ENCODE measurements around the gene MYO5C. TPM values are rescaled to one million over a fixed set of nuclear protein-coding genes. Genes with fewer than 3 reads are reported as not detected.

The MYO5C gene
- total RNA-seq, 4 donors from 2014 or later = 17.8 to 25.5 (median 23.6) TPM

GRCh38 chr15:52153900-52154895 is 141.4 kb downstream of the MYO5C start:
- intact Hi-C loops (cut with DNase I) = no loop called here
- Histone ChIP-seq H3K4me1 (no peaks in the 10 kb centered on the region), H3K9me3 (no peaks in the 10 kb centered on the region), H3K4me3 (no peak overlapping the region), H3K27me3 (no peaks in the 10 kb centered on the region), H3K27ac (no peak overlapping the region), H3K36me3 (peaks cover 0 to 45% (median 4%) of the 10 kb centered on the region in 3 donors)
- no peak for TF ChIP-seq POLR2A (IDR thresholded peaks at IDR 0.05)
- 92% methylated on average over 8 to 9 of the region's 12 CpGs for WGBS, 2 donors
- DNase-seq = no peak

- intact Hi-C loops (cut with DNase I) = no loop called here
- no peak overlapping the region for H3K27ac ChIP-seq
- H3K36me3 ChIP-seq = peaks cover 0 to 63% (median 8%) of the 10 kb centered on the region in 3 donors
- no peaks in the 10 kb centered on the region for H3K4me1 ChIP-seq
- WGBS, 2 donors = 92 to 97% methylated on average over 4 of the region's 4 CpGs
- DNase-seq = no peak
- no peaks in the 10 kb centered on the region for H3K9me3 ChIP-seq
- no peaks in the 10 kb centered on the region for H3K27me3 ChIP-seq
- no peak for TF ChIP-seq POLR2A (IDR thresholded peaks at IDR 0.05)
- no peak for TF ChIP-seq CTCF (IDR thresholded peaks at IDR 0.05)
- no peak overlapping the region for H3K4me3 ChIP-seq
Measured at GRCh38 chr15:52151353-52151752, 144.3 kb downstream of the MYO5C start.

GRCh38 chr15:52150871-52151270 is 144.7 kb downstream of the MYO5C start:
- Histone ChIP-seq H3K27ac (no peak overlapping the region), H3K27me3 (no peaks in the 10 kb centered on the region), H3K4me1 (no peaks in the 10 kb centered on the region), H3K36me3 (peaks cover 0 to 68% (median 9%) of the 10 kb centered on the region in 3 donors), H3K9me3 (no peaks in the 10 kb centered on the region), H3K4me3 (no peak overlapping the region)
- 90 to 98% methylated on average over 3 to 4 of the region's 4 CpGs for WGBS, 2 donors
- DNase-seq = no peak
- intact Hi-C loops (cut with DNase I) = no loop called here
- TF ChIP-seq CTCF (IDR thresholded peaks at IDR 0.05) (no peak), POLR2A (IDR thresholded peaks at IDR 0.05) (no peak)

GRCh38 chr15:52150043-52150825 is 145.4 kb downstream of the MYO5C start:
- Histone ChIP-seq H3K9me3 (no peaks in the 10 kb centered on the region), H3K4me1 (no peaks in the 10 kb centered on the region), H3K27ac (no peak overlapping the region), H3K4me3 (no peak overlapping the region), H3K27me3 (no peaks in the 10 kb centered on the region), H3K36me3 (peaks cover 0 to 70% (median 9%) of the 10 kb centered on the region in 3 donors)
- intact Hi-C loops (cut with DNase I) = no loop called here
- 84 to 91% methylated on average over 6 to 7 of the region's 9 CpGs for WGBS, 2 donors
- DNase-seq = no peak
- TF ChIP-seq POLR2A (IDR thresholded peaks at IDR 0.05) = no peak
- no peak for TF ChIP-seq CTCF (IDR thresholded peaks at IDR 0.05)

- no peak overlapping the region for H3K27ac ChIP-seq
- no peak for DNase-seq
- peaks cover 0 to 79% (median 9%) of the 10 kb centered on the region in 3 donors for H3K36me3 ChIP-seq
- intact Hi-C loops (cut with DNase I) = no loop called here
- no peaks in the 10 kb centered on the region for H3K27me3 ChIP-seq
- 89 to 91% methylated on average over 5 of the region's 5 CpGs for WGBS, 2 donors
- H3K9me3 ChIP-seq = no peaks in the 10 kb centered on the region
- no peaks in the 10 kb centered on the region for H3K4me1 ChIP-seq
- H3K4me3 ChIP-seq = no peak overlapping the region
- no peak for TF ChIP-seq POLR2A (IDR thresholded peaks at IDR 0.05)
- TF ChIP-seq CTCF (IDR thresholded peaks at IDR 0.05) = no peak
Measured at GRCh38 chr15:52148403-52148802, 147.2 kb downstream of the MYO5C start.

All from esophagus squamous epithelium (tissue), 5 donors.